Diencephalon (tissue), 1 donor: Measurements from ENCODE around the gene PPP3R2. TPM values are rescaled to one million over a fixed set of nuclear protein-coding genes. Genes with fewer than 3 reads are reported as not detected.

ENCODE experiments used
- total RNA-seq: library from RNA; depleted of rRNA; stranded (reverse); fragments of >200 nt; gene quantifications from one replicate; pipeline ENCODE4 v1.2.3, GENCODE V29; 2014

Gene PPP3R2, protein sequence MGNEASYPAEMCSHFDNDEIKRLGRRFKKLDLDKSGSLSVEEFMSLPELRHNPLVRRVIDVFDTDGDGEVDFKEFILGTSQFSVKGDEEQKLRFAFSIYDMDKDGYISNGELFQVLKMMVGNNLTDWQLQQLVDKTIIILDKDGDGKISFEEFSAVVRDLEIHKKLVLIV
- 0.92 TPM for total RNA-seq

GRCh38 chr9:101594796-101595195 lies at the start of gene PPP3R2:
TSS of gene PPP3R2 (minus strand) at chr9:101594969. CDS start at chr9:101594921, 48 bp downstream.

Other genes with a start within 250 kb of the PPP3R2 start
- gene BAAT, start 210.0 kb downstream of the PPP3R2 start, total RNA-seq = 0.23 TPM
- 45.7 TPM for gene MRPL50, start 196.4 kb downstream of the PPP3R2 start, total RNA-seq
- 48.4 TPM for gene ZNF189, start 196.1 kb downstream of the PPP3R2 start, total RNA-seq
- gene ALDOB, start 159.2 kb downstream of the PPP3R2 start, total RNA-seq = 0.23 TPM
- gene RNF20, start 61.1 kb downstream of the PPP3R2 start, total RNA-seq = 40.1 TPM
- gene GRIN3A, start 143.7 kb upstream of the PPP3R2 start, total RNA-seq = 46.8 TPM